ENCODE results near the gene ALS2.

DNA sequence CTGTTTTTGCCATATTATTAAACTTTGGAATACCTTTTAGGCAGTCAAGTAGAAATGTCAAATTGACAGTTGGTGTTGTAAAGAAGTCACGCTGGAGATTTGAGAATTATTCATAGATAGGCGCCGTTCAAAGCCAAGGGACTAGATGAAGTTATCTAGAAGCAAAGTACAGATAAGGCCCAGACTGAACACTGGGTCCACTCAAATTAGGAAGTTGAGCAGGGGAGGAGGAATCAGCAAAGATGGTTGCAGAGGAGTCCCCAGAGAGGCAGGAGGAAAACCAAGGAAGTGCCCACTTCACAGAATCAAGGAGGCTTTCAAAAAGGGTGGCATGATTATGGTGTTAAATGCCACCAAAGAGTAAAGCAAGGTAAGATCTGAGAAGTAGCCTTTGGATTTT lies 9.6 kb upstream of the ALS2 start:
- TF ChIP-seq CTCF (IDR thresholded peaks at IDR 0.05) (no peak), POLR2A (IDR thresholded peaks at IDR 0.05) (no peak)
